HepG2 (cell line): Measurements from ENCODE around the gene LDAH. TPM values are rescaled to one million over a fixed set of nuclear protein-coding genes. Genes with fewer than 3 reads are reported as not detected.
A peak's percentile ranks its signal among the peaks of the same experiment; 100 is the strongest.

Experiments
- ARNTL ChIP-seq: sonication (generic); formaldehyde crosslinking; IDR thresholded peaks from 2 replicates; pipeline ENCODE4 v1.4.0; 2020; ENCODE audit warnings: mild to moderate bottlenecking, missing genetic modification reagents
- BORCS8-MEF2B ChIP-seq: sonication (generic); formaldehyde crosslinking; IDR thresholded peaks from 2 replicates; pipeline ENCODE4 v1.8.0; 2022; ENCODE audit warnings: mild to moderate bottlenecking, missing genetic modification reagents
- CREBL2 ChIP-seq: sonication (generic); formaldehyde crosslinking; IDR thresholded peaks from 2 replicates; pipeline ENCODE4 v1.8.1; 2023; ENCODE audit warnings: missing genetic modification reagents, mild to moderate bottlenecking, borderline replicate concordance
- GZF1 ChIP-seq: sonication (generic); formaldehyde crosslinking; IDR thresholded peaks from 2 replicates; pipeline ENCODE4 v1.5.1; 2020; ENCODE audit warnings: mild to moderate bottlenecking, missing genetic modification reagents
- HDAC2 ChIP-seq: sonication (generic); formaldehyde crosslinking; IDR thresholded peaks from 2 replicates; pipeline ENCODE4 v1.4.0; 2020; ENCODE audit warnings: missing genetic modification reagents
- HNF4A ChIP-seq: sonication (generic); formaldehyde crosslinking; IDR thresholded peaks from 2 replicates; pipeline ENCODE4 v1.4.0; 2020; ENCODE audit warnings: missing genetic modification reagents
- NFIB ChIP-seq: sonication (generic); formaldehyde crosslinking; IDR thresholded peaks from 2 replicates; pipeline ENCODE4 v1.9.0; 2021; ENCODE audit warnings: missing genetic modification reagents, mild to moderate bottlenecking, borderline replicate concordance
- PAX8 ChIP-seq: sonication (generic); formaldehyde crosslinking; IDR thresholded peaks from 2 replicates; pipeline ENCODE4 v1.8.0; 2022; ENCODE audit warnings: mild to moderate bottlenecking, missing genetic modification reagents, borderline replicate concordance
- SIN3A ChIP-seq: IDR thresholded peaks from 2 replicates; pipeline ENCODE4 v1.6.1; 2011; ENCODE audit warnings: low read depth, mild to moderate bottlenecking, control low read depth, low read length, borderline replicate concordance
- TCF12 ChIP-seq, 2 experiments: fragments of 450-650 bp in 1 of 2; sonication (generic) in 1 of 2; formaldehyde crosslinking in 1 of 2; IDR thresholded peaks; 2 replicates each; pipeline versions ENCODE4 v1.6.1 to v1.8.0; 2017 to 2022; ENCODE audit warnings: antibody characterized with exemption in 1 of 2, mild to moderate bottlenecking in 1 of 2, missing genetic modification reagents in 1 of 2, moderate library complexity in 1 of 2
- U2AF1 ChIP-seq: fragments of 200-400 bp; formaldehyde crosslinking; optimal IDR thresholded peaks from 2 replicates; pipeline ENCODE3; 2017; ENCODE audit warnings: mild to moderate bottlenecking, low read depth, low read length
- YY1 ChIP-seq: IDR thresholded peaks from 2 replicates; pipeline ENCODE4 v1.6.1; 2011; ENCODE audit warnings: low read length, low read depth, moderate library complexity, mild to moderate bottlenecking; ENCODE audit not compliant: insufficient read depth, insufficient replicate concordance
- ZBTB25 ChIP-seq: IDR thresholded peaks from 2 replicates; pipeline ENCODE4 v1.6.1; 2018; ENCODE audit warnings: missing genetic modification reagents
- ZBTB43 ChIP-seq: sonication (generic); formaldehyde crosslinking; conservative IDR thresholded peaks from 2 replicates; pipeline ENCODE4 v1.4.0; 2020; ENCODE audit warnings: missing genetic modification reagents
- ZNF101 ChIP-seq: sonication (generic); formaldehyde crosslinking; IDR thresholded peaks from 2 replicates; pipeline ENCODE4 v1.4.0; 2020; ENCODE audit warnings: mild to moderate bottlenecking, low read depth, missing genetic modification reagents, borderline replicate concordance
- ZNF18 ChIP-seq: sonication (generic); formaldehyde crosslinking; IDR thresholded peaks from 2 replicates; pipeline ENCODE4 v1.8.0; 2022; ENCODE audit warnings: mild to moderate bottlenecking, missing genetic modification reagents; ENCODE audit not compliant: insufficient replicate concordance
- ZNF232 ChIP-seq: sonication (generic); formaldehyde crosslinking; IDR thresholded peaks from 2 replicates; pipeline ENCODE4 v1.4.0; 2020; ENCODE audit warnings: missing genetic modification reagents, borderline replicate concordance
- ZNF281 ChIP-seq: sonication (generic); formaldehyde crosslinking; IDR thresholded peaks from 2 replicates; pipeline ENCODE4 v1.4.0; 2020; ENCODE audit warnings: missing genetic modification reagents, borderline replicate concordance
- ZNF530 ChIP-seq: sonication (generic); formaldehyde crosslinking; IDR thresholded peaks from 2 replicates; pipeline ENCODE4 v1.5.0; 2020; ENCODE audit warnings: low read depth, mild to moderate bottlenecking, missing genetic modification reagents
- ZNF597 ChIP-seq: sonication (generic); formaldehyde crosslinking; IDR thresholded peaks from 2 replicates; pipeline ENCODE4 v1.5.0; 2020; ENCODE audit warnings: missing genetic modification reagents
- ZNF720 ChIP-seq: sonication (generic); formaldehyde crosslinking; IDR thresholded peaks from 2 replicates; pipeline ENCODE4 v1.4.0; 2020; ENCODE audit warnings: missing genetic modification reagents
- polyA plus RNA-seq, 8 experiments: library from polyadenylated mRNA; depleted of rRNA in 3 of 8; stranded (reverse) in 7 of 8; unstranded in 1 of 8; fragments of >200 nt; fragmentation: Illumina TruSeq in 4 of 8; extraction: Trizol in 4 of 8; gene quantifications; 2 replicates each; pipeline versions ENCODE4 v1.2.1 to v1.2.3, GENCODE V29; 2011 to 2016; ENCODE audit warnings: low read depth in 4 of 8, missing spikeins in 1 of 8, mixed read lengths in 1 of 8; ENCODE audit not compliant: insufficient read depth in 1 of 8
- total RNA-seq, 5 experiments: library from RNA; depleted of rRNA; stranded (reverse); fragments of >200 nt; fragmentation: Illumina TruSeq; extraction: Trizol; gene quantifications; 2 replicates each; pipeline ENCODE4 v1.2.3, GENCODE V29; 2016; ENCODE audit warnings: low read depth in 1 of 5

The LDAH gene
- total and polyA plus RNA-seq, 2 of the 13 experiments (the other 11 are each of a cell fraction or from before 2014, with no cell fraction given): 28.8 to 46.2 TPM

- TF ChIP-seq ZNF281: no peak
- TF ChIP-seq ZNF597 (CRISPR knock-in tag): no peak
- no peak for TF ChIP-seq CREBL2 (CRISPR knock-in tag)
- TF ChIP-seq ZNF101 (CRISPR knock-in tag): no peak
- TF ChIP-seq U2AF1: no peak
- TF ChIP-seq ARNTL (CRISPR knock-in tag): no peak
- TF ChIP-seq ZBTB43 (CRISPR knock-in tag): no peak
- TF ChIP-seq HNF4A (CRISPR knock-in tag): no peak
- no peak for TF ChIP-seq TCF12 (IDR thresholded peaks at IDR 0.05)
- TF ChIP-seq TCF12 (CRISPR knock-in tag; IDR thresholded peaks at IDR 0.05): no peak
- no peak for TF ChIP-seq NFIB (CRISPR knock-in tag)
- no peak for TF ChIP-seq YY1
- no peak for TF ChIP-seq ZNF232 (CRISPR knock-in tag)
- no peak for TF ChIP-seq GZF1 (CRISPR knock-in tag)
- TF ChIP-seq ZBTB25: no peak
- no peak for TF ChIP-seq SIN3A
- no peak for TF ChIP-seq ZNF18 (CRISPR knock-in tag)
- TF ChIP-seq PAX8 (CRISPR knock-in tag): no peak
- no peak for TF ChIP-seq ZNF720 (CRISPR knock-in tag)
- TF ChIP-seq BORCS8-MEF2B: 0 out of 2 replicates have a peak, but pooled peaks have one; percentile 3
- TF ChIP-seq ZNF530 (CRISPR knock-in tag): no peak
- TF ChIP-seq HDAC2 (CRISPR knock-in tag): no peak
Measured at GRCh38 chr2:20665243-20666004, 157.5 kb downstream of the LDAH start (continued).
